Measurements from ENCODE around the gene SLC5A4. TPM values are rescaled to one million over a fixed set of nuclear protein-coding genes. Genes with fewer than 3 reads are reported as not detected.
"Not testable (repeated sequence)": the region's sequence is repeated elsewhere in the genome, so short reads cannot be mapped to it uniquely, and the experiment has no call there.

Gene SLC5A4
- total RNA-seq, 2 experiments from 2014 or later, result not detected

DNA sequence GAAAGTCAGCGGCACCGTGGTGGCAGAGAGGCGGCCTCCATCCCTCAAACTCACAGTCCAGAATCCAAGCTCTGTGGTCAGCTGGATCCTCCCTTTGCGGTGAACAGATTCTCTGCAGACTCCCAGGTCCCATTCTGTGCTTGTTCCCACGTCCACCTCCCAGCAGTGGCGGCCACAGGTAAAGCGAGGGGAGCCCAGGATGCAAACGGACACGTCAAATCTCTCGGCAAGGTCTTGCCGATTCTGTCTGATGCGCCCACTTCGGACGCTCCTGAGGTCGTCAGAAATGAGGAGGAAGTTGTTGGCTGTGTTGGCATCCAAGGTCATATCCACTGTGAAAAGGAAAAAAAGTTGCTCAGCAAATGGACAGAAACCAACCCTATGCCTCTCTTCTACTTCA lies 64.1 kb downstream of the SLC5A4 start:
- CTCF ChIA-PET; H3K27me3 Mint-ChIP-seq (ENCODE audit: low read depth); H3K36me3 Mint-ChIP-seq (ENCODE audit: low read depth); DNase-seq; intact Hi-C loops (cut with micrococcal nuclease); H3K4me1 Mint-ChIP-seq (ENCODE audit: low read depth); H3K4me3 Mint-ChIP-seq; H3K27ac Mint-ChIP-seq; H3K9me3 Mint-ChIP-seq: not testable (repeated sequence)

DNA sequence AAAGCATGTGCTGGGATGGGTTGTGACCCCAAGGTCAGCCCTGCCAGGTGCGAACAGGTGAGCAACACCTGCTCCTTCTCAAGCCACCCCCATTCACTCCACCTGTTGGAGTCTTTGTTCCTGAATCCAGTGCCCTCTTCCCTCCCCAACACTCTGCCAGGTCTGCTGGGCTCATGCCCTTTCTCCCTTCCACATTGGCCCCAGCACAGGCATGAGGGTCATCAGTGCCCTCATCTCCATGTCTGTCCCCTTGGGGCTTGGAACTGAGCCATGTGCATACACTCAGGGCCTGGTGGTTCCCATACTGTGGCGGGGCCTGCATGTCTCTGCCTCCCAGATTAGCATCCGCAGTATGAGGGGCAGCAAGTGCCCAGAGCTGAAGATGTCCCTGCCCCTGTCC lies 69.3 kb downstream of the SLC5A4 start:
- no peaks in the 10 kb centered on the region for H3K36me3 Mint-ChIP-seq (ENCODE audit: low read depth)
- no peaks in the 10 kb centered on the region for H3K4me1 Mint-ChIP-seq (ENCODE audit: low read depth)
- DNase-seq, result no peak
- H3K4me3 Mint-ChIP-seq, result no peak overlapping the region
- intact Hi-C loops (cut with micrococcal nuclease), result no loop called here
- H3K9me3 Mint-ChIP-seq, result no peaks in the 10 kb centered on the region
- peaks cover 3% of the 10 kb centered on the region for H3K27me3 Mint-ChIP-seq (ENCODE audit: low read depth)
- no peak overlapping the region for H3K27ac Mint-ChIP-seq
- CTCF ChIA-PET, result no interaction called here

DNA sequence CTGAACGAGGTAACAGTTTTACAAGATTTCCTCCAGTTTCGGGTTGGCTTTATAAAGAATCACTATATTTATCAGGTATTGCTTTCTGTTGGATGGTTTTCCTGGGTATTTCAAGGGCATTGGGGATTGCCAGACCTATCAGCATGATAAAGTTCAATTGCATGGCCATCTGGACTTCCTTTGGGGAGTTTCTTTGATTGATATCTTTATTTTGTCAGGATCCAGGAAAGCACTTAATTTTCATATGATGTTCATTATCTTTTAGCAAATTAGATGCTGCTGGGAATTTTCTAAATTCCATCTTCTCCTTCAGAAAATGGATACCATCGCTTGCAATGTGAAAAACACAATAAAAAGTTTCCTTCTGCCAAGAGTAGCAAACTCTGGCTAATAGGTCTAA lies 71.5 kb downstream of the SLC5A4 start:
- intact Hi-C loops (cut with micrococcal nuclease), result no loop called here
- H3K36me3 Mint-ChIP-seq (ENCODE audit: low read depth), result no peaks in the 10 kb centered on the region
- H3K4me1 Mint-ChIP-seq (ENCODE audit: low read depth), result no peaks in the 10 kb centered on the region
- no peak for DNase-seq
- no peak overlapping the region for H3K4me3 Mint-ChIP-seq
- H3K27ac Mint-ChIP-seq, result no peak overlapping the region
- peaks cover 4% of the 10 kb centered on the region for H3K27me3 Mint-ChIP-seq (ENCODE audit: low read depth)
- CTCF ChIA-PET, result interaction anchor here (0.6 kb wide), 1 partner anchor 87 kb away, joined by 3 read pairs; no protein-coding TSS in a partner anchor
- H3K9me3 Mint-ChIP-seq, result no peaks in the 10 kb centered on the region

DNA sequence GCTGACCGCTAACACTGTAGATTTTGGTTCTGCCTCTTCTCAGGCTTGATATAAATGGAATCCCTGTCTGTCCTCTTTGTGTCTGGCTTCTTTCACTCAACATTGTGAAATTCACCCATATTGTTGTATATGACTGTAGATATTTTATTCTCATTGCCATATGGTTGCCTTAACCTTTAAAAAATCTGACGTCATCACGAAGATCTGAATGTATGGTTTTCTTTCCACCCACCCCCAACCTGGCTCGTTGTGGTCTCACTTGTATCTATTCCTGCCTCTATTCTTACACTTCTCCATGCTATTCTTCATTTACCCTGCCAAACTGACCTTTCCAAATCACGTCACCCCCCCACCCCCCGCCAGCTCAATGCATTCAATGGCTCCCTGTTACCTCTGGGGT lies 74.1 kb downstream of the SLC5A4 start:
- intact Hi-C loops (cut with micrococcal nuclease), result no loop called here
- no peak for DNase-seq
- Mint-ChIP-seq H3K27me3 (ENCODE audit: low read depth) (peaks cover 16% of the 10 kb centered on the region), H3K4me1 (ENCODE audit: low read depth) (no peaks in the 10 kb centered on the region), H3K9me3 (no peaks in the 10 kb centered on the region), H3K4me3 (no peak overlapping the region), H3K27ac (no peak overlapping the region), H3K36me3 (ENCODE audit: low read depth) (no peaks in the 10 kb centered on the region)
- CTCF ChIA-PET, result no interaction called here

DNA sequence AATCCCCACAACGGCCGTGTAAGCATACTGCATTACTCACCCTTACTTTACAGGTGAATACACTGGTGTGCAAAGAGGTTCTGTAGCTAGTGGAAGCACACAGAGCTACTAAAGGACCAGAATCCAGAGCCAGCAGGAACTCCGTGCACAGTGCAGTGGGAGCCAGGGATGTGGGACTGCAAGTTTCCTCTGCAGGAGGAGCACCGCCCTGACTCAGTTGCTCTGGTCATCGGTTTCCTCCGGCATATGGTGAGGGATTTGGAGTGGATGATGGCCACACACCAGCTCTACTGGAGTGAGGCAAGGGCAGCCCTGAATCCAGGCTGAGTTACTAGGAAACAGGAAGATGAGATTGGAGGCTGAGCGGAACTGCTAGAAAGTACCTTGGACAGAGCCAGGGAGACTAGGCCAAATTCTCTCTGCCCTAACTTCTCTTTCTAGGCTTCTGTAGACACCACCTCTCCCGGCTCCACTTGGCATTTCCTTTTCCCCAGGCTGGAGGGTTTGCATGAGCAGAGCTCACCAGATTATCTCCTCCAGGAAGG lies 77.9 kb downstream of the SLC5A4 start:
- Mint-ChIP-seq H3K4me1 (ENCODE audit: low read depth) (no peaks in the 10 kb centered on the region), H3K27ac (no peak overlapping the region), H3K27me3 (ENCODE audit: low read depth) (peaks cover 26% of the 10 kb centered on the region), H3K4me3 (no peak overlapping the region), H3K9me3 (no peaks in the 10 kb centered on the region), H3K36me3 (ENCODE audit: low read depth) (no peaks in the 10 kb centered on the region)
- no peak for DNase-seq
- CTCF ChIA-PET, result interaction anchor here (0.6 kb wide), 1 partner anchor 87 kb away, joined by 5 read pairs; no protein-coding TSS in a partner anchor
- intact Hi-C loops (cut with micrococcal nuclease), result loop anchor here (5.0 kb wide), 1 partner anchor 200 kb away; no protein-coding TSS in a partner anchor

DNA sequence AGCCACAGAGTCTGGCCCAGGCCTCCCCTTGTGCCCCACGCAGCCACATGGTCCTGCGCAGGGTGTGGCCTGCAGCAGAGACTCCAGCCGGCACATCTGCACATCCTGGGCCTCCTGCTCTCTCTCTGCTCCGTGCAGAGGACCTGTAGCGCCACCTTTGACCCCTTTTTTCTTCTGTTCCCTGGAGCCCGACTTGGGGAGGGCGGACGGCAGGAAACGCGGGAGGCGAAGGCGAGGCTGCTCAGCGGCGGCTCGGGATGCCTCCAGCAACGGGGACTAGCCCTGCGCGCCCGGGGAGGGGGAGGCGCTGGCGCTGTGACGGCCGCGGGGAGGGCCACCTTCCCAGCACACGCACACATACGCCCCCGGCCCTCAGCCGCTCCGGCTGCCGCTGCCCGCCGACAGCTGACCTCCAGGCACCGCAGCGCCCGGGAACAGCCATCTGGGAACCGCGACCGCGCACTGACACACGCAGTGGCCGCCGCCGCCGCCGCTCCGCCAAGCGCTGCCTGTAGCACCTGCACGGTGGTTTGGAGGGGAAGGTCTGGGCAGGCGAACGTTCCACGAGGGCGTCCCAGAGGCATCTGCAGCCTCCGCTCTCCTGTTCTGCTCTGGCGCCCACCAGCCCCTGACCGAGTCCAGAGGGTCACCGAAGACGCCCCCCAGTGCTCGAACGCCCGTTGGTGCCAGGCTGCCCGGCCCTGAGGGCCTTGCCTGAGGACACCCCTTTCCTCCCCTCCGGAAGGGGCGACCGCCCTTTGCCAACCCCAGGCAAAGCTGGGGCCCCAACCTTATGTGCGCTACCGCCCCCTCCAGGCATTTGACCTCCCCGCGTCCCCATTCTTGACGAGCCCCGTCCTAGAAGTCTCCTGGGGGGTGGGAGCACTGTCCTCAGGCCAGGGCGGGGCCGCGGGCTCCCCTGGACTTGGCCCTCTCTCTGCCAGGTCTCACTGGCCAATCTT lies 79.2 kb downstream of the SLC5A4 start:
- intact Hi-C loops (cut with micrococcal nuclease), result loop anchor here (5.0 kb wide), 1 partner anchor 199 kb away; no protein-coding TSS in a partner anchor
- no peak overlapping the region for H3K4me3 Mint-ChIP-seq
- H3K9me3 Mint-ChIP-seq, result no peaks in the 10 kb centered on the region
- peaks cover 26% of the 10 kb centered on the region for H3K27me3 Mint-ChIP-seq (ENCODE audit: low read depth)
- CTCF ChIA-PET, result no interaction called here
- DNase-seq, result peak; percentile 5
- no peak overlapping the region for H3K27ac Mint-ChIP-seq
- H3K4me1 Mint-ChIP-seq (ENCODE audit: low read depth), result no peaks in the 10 kb centered on the region
- H3K36me3 Mint-ChIP-seq (ENCODE audit: low read depth), result no peaks in the 10 kb centered on the region

DNA sequence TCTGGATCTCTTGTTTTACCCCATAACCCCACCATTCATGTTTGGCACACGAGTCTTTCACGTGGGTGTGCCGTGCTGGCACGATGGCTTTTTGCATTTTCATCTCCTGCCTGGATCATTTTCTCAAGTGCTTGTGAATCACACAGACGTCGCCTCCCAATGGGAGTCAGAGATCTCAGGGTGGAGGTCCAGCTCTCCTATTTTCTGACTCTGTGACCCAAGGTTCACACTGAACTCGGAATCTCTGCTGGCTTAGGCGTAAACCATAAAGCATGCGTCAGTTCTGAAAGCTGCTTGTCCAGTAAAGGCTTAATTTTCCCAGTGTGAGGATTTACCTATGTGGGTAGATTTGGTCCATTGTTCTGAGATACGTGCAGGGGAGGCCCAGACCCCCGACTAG lies 80.0 kb downstream of the SLC5A4 start:
- DNase-seq, result no peak
- intact Hi-C loops (cut with micrococcal nuclease), result loop anchor here (5.0 kb wide), 1 partner anchor 198 kb away; no protein-coding TSS in a partner anchor
- H3K4me3 Mint-ChIP-seq, result no peak overlapping the region
- peaks cover 26% of the 10 kb centered on the region for H3K27me3 Mint-ChIP-seq (ENCODE audit: low read depth)
- CTCF ChIA-PET, result no interaction called here
- H3K36me3 Mint-ChIP-seq (ENCODE audit: low read depth), result no peaks in the 10 kb centered on the region
- no peaks in the 10 kb centered on the region for H3K9me3 Mint-ChIP-seq
- no peak overlapping the region for H3K27ac Mint-ChIP-seq
- no peaks in the 10 kb centered on the region for H3K4me1 Mint-ChIP-seq (ENCODE audit: low read depth)

Other genes with a start within 250 kb of the SLC5A4 start
- not detected for gene SLC5A1, start 212.1 kb downstream of the SLC5A4 start, total RNA-seq
- gene C22orf42, start 96.0 kb downstream of the SLC5A4 start, total RNA-seq, result not detected
- gene RFPL2, start 50.3 kb downstream of the SLC5A4 start, total RNA-seq, result not detected
- gene RFPL3, start 102.5 kb upstream of the SLC5A4 start, total RNA-seq, result not detected
- 10 to 100 TPM; 84.2 to 85.5 TPM for gene RTCB, start 156.9 kb upstream of the SLC5A4 start, total RNA-seq
- not detected for gene BPIFC, start 209.1 kb upstream of the SLC5A4 start, total RNA-seq
- gene FBXO7, start 219.5 kb upstream of the SLC5A4 start, total RNA-seq, result 10 to 100 TPM; 62.5 to 65.9 TPM

Data from activated naive CD4-positive, alpha-beta T cell treated with anti-CD3 and anti-CD28 coated beads for 36 hours (primary cell).